DND-41 (cell line): ENCODE measurements around the gene POLR3G.

Source experiments
- EZH2 ChIP-seq: IDR thresholded peaks from 3 replicates; pipeline ENCODE4 v1.6.1; 2012; ENCODE audit warnings: borderline replicate concordance, low read depth, mild to moderate bottlenecking, moderate library complexity, low read length, inconsistent platforms; ENCODE audit not compliant: severe bottlenecking
- TF ChIP-seq, protein P1 (sequence below): IDR thresholded peaks from 2 replicates; pipeline ENCODE4 v1.5.1; 2012; ENCODE audit warnings: borderline replicate concordance, low read length, moderate library complexity, mild to moderate bottlenecking; ENCODE audit not compliant: poor library complexity, severe bottlenecking; ENCODE audit errors: extremely low read depth

DNA sequence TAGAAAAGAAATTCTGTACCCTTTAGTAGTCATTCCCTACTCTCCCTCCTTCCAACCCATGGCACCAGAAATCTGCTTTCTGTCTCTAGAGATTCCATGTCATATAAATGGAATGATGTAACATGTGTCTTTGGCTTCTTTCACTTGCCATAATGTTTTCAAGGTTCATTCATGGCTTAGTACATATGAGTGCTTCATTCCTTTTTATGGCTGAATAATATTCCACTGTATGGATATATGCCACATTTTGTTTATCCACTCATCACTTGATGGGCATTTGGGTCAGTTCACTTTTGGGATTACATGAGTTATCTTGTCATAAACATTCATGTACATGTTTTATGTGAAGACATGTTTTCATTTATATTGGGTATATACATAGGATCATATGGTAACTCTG, 19.4 kb downstream of the POLR3G start:
- TF ChIP-seq, protein P1, sequence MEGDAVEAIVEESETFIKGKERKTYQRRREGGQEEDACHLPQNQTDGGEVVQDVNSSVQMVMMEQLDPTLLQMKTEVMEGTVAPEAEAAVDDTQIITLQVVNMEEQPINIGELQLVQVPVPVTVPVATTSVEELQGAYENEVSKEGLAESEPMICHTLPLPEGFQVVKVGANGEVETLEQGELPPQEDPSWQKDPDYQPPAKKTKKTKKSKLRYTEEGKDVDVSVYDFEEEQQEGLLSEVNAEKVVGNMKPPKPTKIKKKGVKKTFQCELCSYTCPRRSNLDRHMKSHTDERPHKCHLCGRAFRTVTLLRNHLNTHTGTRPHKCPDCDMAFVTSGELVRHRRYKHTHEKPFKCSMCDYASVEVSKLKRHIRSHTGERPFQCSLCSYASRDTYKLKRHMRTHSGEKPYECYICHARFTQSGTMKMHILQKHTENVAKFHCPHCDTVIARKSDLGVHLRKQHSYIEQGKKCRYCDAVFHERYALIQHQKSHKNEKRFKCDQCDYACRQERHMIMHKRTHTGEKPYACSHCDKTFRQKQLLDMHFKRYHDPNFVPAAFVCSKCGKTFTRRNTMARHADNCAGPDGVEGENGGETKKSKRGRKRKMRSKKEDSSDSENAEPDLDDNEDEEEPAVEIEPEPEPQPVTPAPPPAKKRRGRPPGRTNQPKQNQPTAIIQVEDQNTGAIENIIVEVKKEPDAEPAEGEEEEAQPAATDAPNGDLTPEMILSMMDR, result no peak
- no peak for TF ChIP-seq EZH2
